ENCODE data around the gene PCED1B.

Gene PCED1B

GRCh38 chr12:47281667-47282171 is 202.3 kb downstream of the PCED1B start:
- DNase-seq = peak in 2 of 3 donors; percentile 31 to 44

- no peak for DNase-seq
Observed at GRCh38 chr12:47282206-47282605, 202.8 kb downstream of the PCED1B start.

Measured in suppressor macrophage treated with lipopolysaccharide for 1 hour (primary cell).